BE2C (cell line): ENCODE measurements around the gene LRRC7.
A peak's percentile ranks its signal among the peaks of the same experiment; 100 is the strongest.

Source experiments
- DNase-seq: peaks from one replicate; pipeline ENCODE4 v3.0.0-alpha.2; 2020
- H3K27me3 ChIP-seq: fragments of 250-450 bp; sonication (Bioruptor Pico); 2 replicates; pipeline ENCODE4 v1.5.1; 2020; ENCODE audit warnings: mild to moderate bottlenecking
- H3K36me3 ChIP-seq: fragments of 250-450 bp; sonication (Bioruptor Pico); 2 replicates; pipeline ENCODE4 v1.5.1; 2020; ENCODE audit warnings: mild to moderate bottlenecking
- H3K4me1 ChIP-seq: fragments of 250-450 bp; sonication (Bioruptor Pico); 2 replicates; pipeline ENCODE4 v1.5.1; 2020
- H3K4me3 ChIP-seq: 2 replicates; pipeline ENCODE4 v1.5.1; 2011; ENCODE audit warnings: low read depth, low read length
- H3K9me3 ChIP-seq: fragments of 250-450 bp; sonication (Bioruptor Pico); 2 replicates; pipeline ENCODE4 v1.5.1; 2020
- CTCF ChIP-seq: IDR thresholded peaks from 2 replicates; pipeline ENCODE4 v1.5.1; 2012; ENCODE audit warnings: mild to moderate bottlenecking, low read depth, low read length

Gene LRRC7

GRCh38 chr1:69657971-69658370 lies 90.2 kb downstream of the LRRC7 start:
- Histone ChIP-seq H3K4me3 (no peak overlapping the region), H3K27me3 (no peaks in the 10 kb centered on the region), H3K4me1 (no peaks in the 10 kb centered on the region), H3K36me3 (no peaks in the 10 kb centered on the region), H3K9me3 (no peaks in the 10 kb centered on the region)
- DNase-seq, result no peak
- no peak for TF ChIP-seq CTCF

- Histone ChIP-seq H3K9me3 (no peaks in the 10 kb centered on the region), H3K4me1 (no peaks in the 10 kb centered on the region), H3K27me3 (no peaks in the 10 kb centered on the region), H3K36me3 (no peaks in the 10 kb centered on the region), H3K4me3 (no peak overlapping the region)
- DNase-seq, result no peak
- TF ChIP-seq CTCF, result no peak
Observed at GRCh38 chr1:69661686-69662085, 94.0 kb downstream of the LRRC7 start.

- H3K4me3 ChIP-seq, result no peak overlapping the region
- no peak for DNase-seq
- no peaks in the 10 kb centered on the region for H3K36me3 ChIP-seq
- no peak for TF ChIP-seq CTCF
- H3K9me3 ChIP-seq, result no peaks in the 10 kb centered on the region
- H3K27me3 ChIP-seq, result no peaks in the 10 kb centered on the region
- no peaks in the 10 kb centered on the region for H3K4me1 ChIP-seq
Observed at GRCh38 chr1:69662321-69662720, 94.6 kb downstream of the LRRC7 start.

- Histone ChIP-seq H3K27me3 (no peaks in the 10 kb centered on the region), H3K4me1 (no peaks in the 10 kb centered on the region), H3K9me3 (no peaks in the 10 kb centered on the region), H3K36me3 (no peaks in the 10 kb centered on the region), H3K4me3 (no peak overlapping the region)
- TF ChIP-seq CTCF, result no peak
- no peak for DNase-seq
Observed at GRCh38 chr1:69671363-69672010, 103.8 kb downstream of the LRRC7 start.

- no peaks in the 10 kb centered on the region for H3K27me3 ChIP-seq
- no peaks in the 10 kb centered on the region for H3K36me3 ChIP-seq
- no peaks in the 10 kb centered on the region for H3K9me3 ChIP-seq
- peak; percentile 14 for DNase-seq
- H3K4me1 ChIP-seq, result no peaks in the 10 kb centered on the region
- H3K4me3 ChIP-seq, result no peak overlapping the region
- no peak for TF ChIP-seq CTCF
Observed at GRCh38 chr1:69673321-69673720, 105.6 kb downstream of the LRRC7 start.

- no peak for DNase-seq
- no peak overlapping the region for H3K4me3 ChIP-seq
- no peaks in the 10 kb centered on the region for H3K4me1 ChIP-seq
- no peaks in the 10 kb centered on the region for H3K9me3 ChIP-seq
- no peaks in the 10 kb centered on the region for H3K27me3 ChIP-seq
- TF ChIP-seq CTCF, result no peak
- H3K36me3 ChIP-seq, result no peaks in the 10 kb centered on the region
Observed at GRCh38 chr1:69679965-69680364, 112.2 kb downstream of the LRRC7 start.
